IMR-90 (cell line): Measurements from ENCODE around the gene SLC6A11. TPM values are rescaled to one million over a fixed set of nuclear protein-coding genes. Genes with fewer than 3 reads are reported as not detected.
A peak's percentile ranks its signal among the peaks of the same experiment; 100 is the strongest.

Experiments used
- ATAC-seq: fragments of 200-7000 bp; cut with Tn5 transposase; 2 replicates; pipeline ENCODE4 v1.9.1; 2020; ENCODE audit warnings: low read depth, mild to moderate bottlenecking, moderate library complexity
- BruUV-seq: library from RNA; stranded (reverse); fragments of 400-500 nt; replicated peaks from 2 replicates; lab custom pipeline; 2021; lab: Mats Ljungman, UMichigan
- CTCF ChIA-PET: fragments of 300-600 bp; formaldehyde crosslinking; extraction: SDS; loops from one replicate; lab custom pipeline; 2021; ENCODE audit warnings: antibody characterized with exemption; lab: Yijun Ruan, JAX
- POLR2A ChIA-PET: fragments of 300-600 bp; sonication (Branson Sonifier 250); formaldehyde crosslinking; loops from one replicate; lab custom pipeline; 2022; ENCODE audit warnings: antibody characterized with exemption; ENCODE audit not compliant: unreplicated experiment; lab: Charles Lee
- DNase-seq: peaks from one replicate; pipeline ENCODE4 v3.0.0; 2013
- H2AFZ ChIP-seq: replicated peaks from 2 replicates; pipeline ENCODE3; 2013; ENCODE audit warnings: low read length, mild to moderate bottlenecking; ENCODE audit not compliant: poor library complexity
- H2AK5ac ChIP-seq: 2 replicates; pipeline ENCODE4 v1.6.1; 2013; ENCODE audit warnings: low read depth, low read length, inconsistent platforms
- H2AK9ac ChIP-seq: replicated peaks from 2 replicates; pipeline ENCODE3; 2013; ENCODE audit warnings: mild to moderate bottlenecking, low read depth, low read length, moderate library complexity; ENCODE audit not compliant: poor library complexity
- H2BK120ac ChIP-seq: 2 replicates; pipeline ENCODE4 v1.6.1; 2013; ENCODE audit warnings: low read depth, low read length, inconsistent platforms
- H2BK15ac ChIP-seq: 3 replicates; pipeline ENCODE4 v1.6.1; 2013; ENCODE audit warnings: low read depth, low read length, inconsistent platforms
- H2BK20ac ChIP-seq: 2 replicates; pipeline ENCODE4 v1.6.1; 2013; ENCODE audit warnings: low read depth, mild to moderate bottlenecking, inconsistent platforms, low read length, moderate library complexity
- H2BK5ac ChIP-seq: 2 replicates; pipeline ENCODE4 v1.6.1; 2013; ENCODE audit warnings: mild to moderate bottlenecking, low read depth, low read length, inconsistent platforms; ENCODE audit not compliant: poor library complexity, severe bottlenecking
- H3K14ac ChIP-seq: replicated peaks from 2 replicates; pipeline ENCODE4 v1.6.1; 2013; ENCODE audit warnings: low read depth, low read length, inconsistent platforms
- H3K18ac ChIP-seq: 2 replicates; pipeline ENCODE4 v1.6.1; 2013; ENCODE audit warnings: low read depth, low read length, control low read depth
- H3K23ac ChIP-seq: 2 replicates; pipeline ENCODE4 v1.6.1; 2013; ENCODE audit warnings: low read depth, low read length, inconsistent platforms
- H3K27ac ChIP-seq: 2 replicates; pipeline ENCODE4 v1.5.1; 2013; ENCODE audit warnings: mild to moderate bottlenecking, control low read depth, low read length; ENCODE audit not compliant: insufficient read depth
- H3K27me3 ChIP-seq: 2 replicates; pipeline ENCODE4 v1.6.1; 2013; ENCODE audit warnings: low read length; ENCODE audit not compliant: control insufficient read depth, insufficient read depth
- H3K36me3 ChIP-seq: 2 replicates; pipeline ENCODE4 v1.6.1; 2013; ENCODE audit warnings: low read length, mixed read lengths; ENCODE audit not compliant: control insufficient read depth, insufficient read depth
- H3K4ac ChIP-seq: 2 replicates; pipeline ENCODE4 v1.6.1; 2013; ENCODE audit warnings: low read depth, low read length, inconsistent platforms
- H3K4me1 ChIP-seq: 2 replicates; pipeline ENCODE4 v1.6.1; 2013; ENCODE audit warnings: low read length, mixed read lengths; ENCODE audit not compliant: control insufficient read depth, insufficient read depth
- H3K4me2 ChIP-seq: 2 replicates; pipeline ENCODE4 v1.6.1; 2013; ENCODE audit warnings: low read depth, mild to moderate bottlenecking, control low read depth, low read length, moderate library complexity
- H3K4me3 ChIP-seq: 2 replicates; pipeline ENCODE4 v1.5.1; 2013; ENCODE audit warnings: low read depth, mild to moderate bottlenecking, control low read depth, low read length, moderate library complexity; ENCODE audit not compliant: insufficient read depth
- H3K56ac ChIP-seq: 2 replicates; pipeline ENCODE4 v1.6.1; 2013; ENCODE audit warnings: low read length, inconsistent platforms; ENCODE audit not compliant: insufficient read depth; ENCODE audit errors: extremely low read depth
- H3K79me1 ChIP-seq, 2 experiments: 2 replicates each; pipeline ENCODE4 v1.6.1; 2013; ENCODE audit warnings: low read length in 2 of 2, inconsistent platforms in 1 of 2, low read depth in 1 of 2
- H3K9ac ChIP-seq: 2 replicates; pipeline ENCODE4 v1.6.1; 2013; ENCODE audit warnings: low read depth, low read length, control low read depth
- H3K9me1 ChIP-seq: 2 replicates; pipeline ENCODE4 v1.6.1; 2013; ENCODE audit warnings: low read length, inconsistent platforms; ENCODE audit not compliant: insufficient read depth
- H3K9me3 ChIP-seq: 2 replicates; pipeline ENCODE4 v1.6.1; 2013; ENCODE audit warnings: low read length; ENCODE audit not compliant: control insufficient read depth, insufficient read depth
- H4K20me1 ChIP-seq: 2 replicates; pipeline ENCODE4 v1.6.1; 2013; ENCODE audit warnings: low read length, inconsistent platforms; ENCODE audit not compliant: insufficient read depth
- H4K5ac ChIP-seq: 2 replicates; pipeline ENCODE4 v1.6.1; 2013; ENCODE audit warnings: mild to moderate bottlenecking, low read depth, low read length, control low read depth
- H4K8ac ChIP-seq, 2 experiments: 2 replicates each; pipeline ENCODE4 v1.6.1; 2013; ENCODE audit warnings: low read depth in 2 of 2, low read length in 2 of 2, control low read depth in 1 of 2, inconsistent platforms in 1 of 2
- H4K91ac ChIP-seq: 2 replicates; pipeline ENCODE4 v1.6.1; 2013; ENCODE audit warnings: low read depth, low read length, inconsistent platforms; ENCODE audit not compliant: insufficient read depth
- CEBPB ChIP-seq: IDR thresholded peaks from 2 replicates; pipeline ENCODE4 v1.6.1; 2012; ENCODE audit warnings: low read depth, low read length, improper control_type of control experiment
- CHD1 ChIP-seq: IDR thresholded peaks from 2 replicates; pipeline ENCODE4 v1.6.1; 2012; ENCODE audit warnings: low read depth, low read length, improper control_type of control experiment
- FOS ChIP-seq: fragments of 150-350 bp; IDR thresholded peaks from 2 replicates; pipeline ENCODE4 v1.6.1; 2016; ENCODE audit warnings: low read depth, low read length
- MAZ ChIP-seq: IDR thresholded peaks from 2 replicates; pipeline ENCODE4 v1.6.1; 2012; ENCODE audit warnings: low read depth, mild to moderate bottlenecking, low read length, improper control_type of control experiment, moderate library complexity, borderline replicate concordance
- MXI1 ChIP-seq: IDR thresholded peaks from 2 replicates; pipeline ENCODE4 v1.6.1; 2012; ENCODE audit warnings: low read depth, mild to moderate bottlenecking, low read length, moderate library complexity, borderline replicate concordance
- NFE2L2 ChIP-seq: fragments of 150-350 bp; IDR thresholded peaks from 2 replicates; pipeline ENCODE4 v1.6.1; 2016; ENCODE audit warnings: low read depth, mild to moderate bottlenecking, low read length
- POLR2A ChIP-seq: IDR thresholded peaks from 2 replicates; pipeline ENCODE4 v1.6.1; 2012; ENCODE audit warnings: mild to moderate bottlenecking, low read depth, low read length
- RCOR1 ChIP-seq: IDR thresholded peaks from 2 replicates; pipeline ENCODE4 v1.6.1; 2012; ENCODE audit warnings: mild to moderate bottlenecking, low read length, improper control_type of control experiment; ENCODE audit not compliant: insufficient replicate concordance
- SMC3 ChIP-seq: fragments of 150-350 bp; IDR thresholded peaks from 2 replicates; pipeline ENCODE4 v1.6.1; 2016; ENCODE audit warnings: low read depth, mild to moderate bottlenecking, antibody characterized with exemption, low read length, moderate library complexity
- WGBS, 2 experiments: methylation state at CpG; one replicate each; pipeline versions ENCODE4 v1.1.5 to v1.1.7; 2013; ENCODE audit warnings: missing lambda C conversion rate in 2 of 2; ENCODE audit not compliant: insufficient read length in 1 of 2; ENCODE audit errors: extremely low coverage in 2 of 2; 5-methylcytosine and 5-hydroxymethylcytosine counted together
- dilution Hi-C: fragments of 300-500 bp; cut with HindIII; formaldehyde crosslinking; loops from one replicate; pipeline ENCODE4 v1.14.3; 2018; ENCODE audit warnings: low sequenced_read_pairs; ENCODE audit not compliant: unreplicated experiment
- in situ Hi-C: fragments of 300-500 bp; cut with MboI; formaldehyde crosslinking; loops from 3 replicates; pipeline ENCODE4 v1.14.3; 2019; ENCODE audit warnings: low sequenced_read_pairs, inconsistent platforms, mixed read lengths
- intact Hi-C: fragments of 100-400 bp; cut with micrococcal nuclease; formaldehyde crosslinking; loops from 2 replicates; pipeline ENCODE4 v1.10.0; 2022
- polyA plus RNA-seq, 3 experiments: library from polyadenylated mRNA; depleted of rRNA; stranded (reverse); fragments of >200 nt; gene quantifications; 2 replicates each; pipeline ENCODE4 v1.2.3, GENCODE V29; 2012; ENCODE audit warnings: low replicate concordance in 1 of 3
- total RNA-seq: library from RNA; depleted of rRNA; stranded (reverse); fragments of >200 nt; gene quantifications from 2 replicates; pipeline ENCODE4 v1.2.3, GENCODE V29; 2012
- TF ChIP-seq, protein P1 (sequence below): fragments of 150-350 bp; IDR thresholded peaks from 2 replicates; pipeline ENCODE4 v1.6.1; 2016; ENCODE audit warnings: low read depth, mild to moderate bottlenecking, low read length, moderate library complexity, borderline replicate concordance
- TF ChIP-seq, protein P2 (sequence below): fragments of 150-350 bp; IDR thresholded peaks from 2 replicates; pipeline ENCODE4 v1.6.1; 2017; ENCODE audit warnings: mild to moderate bottlenecking, antibody characterized with exemption, low read length, low read depth
- TF ChIP-seq, protein P3 (sequence below): conservative IDR thresholded peaks from 2 replicates; pipeline ENCODE4 v1.5.1; 2012; ENCODE audit warnings: mild to moderate bottlenecking, low read depth, low read length, improper control_type of control experiment

SLC6A11 gene
- total and polyA plus RNA-seq, 2 of the 4 experiments (the other 2 are of a cell fraction) = not detected

DNA sequence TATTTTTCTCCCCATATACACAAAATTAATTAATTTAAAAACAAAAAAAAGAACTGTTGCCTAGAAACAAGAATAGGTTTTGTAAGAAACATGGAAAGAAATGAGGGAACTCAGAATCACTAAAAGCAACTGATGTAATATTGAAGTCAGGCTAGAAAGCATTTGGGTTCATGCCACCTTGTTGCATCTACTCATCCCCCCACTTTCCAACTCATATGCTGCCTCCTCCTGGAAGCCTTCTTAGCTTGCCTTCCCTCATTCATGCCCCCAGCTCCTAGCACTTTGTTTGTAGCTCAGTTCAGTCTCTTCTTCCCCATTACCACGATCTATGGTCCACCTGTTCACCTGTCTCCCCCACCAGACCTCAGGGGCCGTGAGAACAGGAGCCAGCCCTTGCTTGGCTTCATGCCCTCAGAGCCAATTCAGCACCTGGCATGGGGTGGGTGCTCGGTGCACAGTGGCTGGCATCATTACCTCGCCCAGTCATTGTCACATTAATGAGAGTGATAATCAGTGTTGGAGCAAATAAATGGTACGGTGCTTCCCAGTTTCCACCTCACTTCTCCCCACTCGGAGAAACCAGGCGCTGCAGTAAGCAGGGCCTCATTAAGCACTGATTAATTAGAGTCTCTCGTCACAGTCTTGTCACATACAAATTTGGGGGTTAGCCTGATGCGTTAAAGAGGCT is 114.1 kb downstream of the SLC6A11 start:
- Histone ChIP-seq H2BK120ac (no peak overlapping the region), H3K36me3 (no peaks in the 10 kb centered on the region), H3K9me1 (no peaks in the 10 kb centered on the region), H2BK20ac (no peak overlapping the region), H3K27me3 (peaks cover 15% of the 10 kb centered on the region), H3K14ac (no peak overlapping the region), H3K23ac (no peak overlapping the region), H3K4me3 (no peak overlapping the region), H3K79me1 (no peaks in the 10 kb centered on the region), H3K4ac (no peak overlapping the region), H3K27ac (no peak overlapping the region), H3K18ac (no peak overlapping the region), H2AFZ (peak overlapping the region; percentile 21), H2AK9ac (no peak overlapping the region), H4K8ac (no peak overlapping the region), H2BK15ac (no peak overlapping the region), H3K9ac (no peak overlapping the region), H2AK5ac (no peak overlapping the region), H4K5ac (no peak overlapping the region), H4K91ac (no peak overlapping the region), H3K56ac (no peak overlapping the region), H4K20me1 (no peaks in the 10 kb centered on the region), H3K4me2 (no peak overlapping the region), H3K9me3 (no peaks in the 10 kb centered on the region), H3K4me1 (no peaks in the 10 kb centered on the region), H2BK5ac (no peak overlapping the region)
- CTCF ChIA-PET = no interaction called here
- DNase-seq (no peak), ATAC-seq (no peak)
- WGBS, 2 experiments = no CpG with 5 or more reads among the region's 9 CpGs
- TF ChIP-seq, protein P1, sequence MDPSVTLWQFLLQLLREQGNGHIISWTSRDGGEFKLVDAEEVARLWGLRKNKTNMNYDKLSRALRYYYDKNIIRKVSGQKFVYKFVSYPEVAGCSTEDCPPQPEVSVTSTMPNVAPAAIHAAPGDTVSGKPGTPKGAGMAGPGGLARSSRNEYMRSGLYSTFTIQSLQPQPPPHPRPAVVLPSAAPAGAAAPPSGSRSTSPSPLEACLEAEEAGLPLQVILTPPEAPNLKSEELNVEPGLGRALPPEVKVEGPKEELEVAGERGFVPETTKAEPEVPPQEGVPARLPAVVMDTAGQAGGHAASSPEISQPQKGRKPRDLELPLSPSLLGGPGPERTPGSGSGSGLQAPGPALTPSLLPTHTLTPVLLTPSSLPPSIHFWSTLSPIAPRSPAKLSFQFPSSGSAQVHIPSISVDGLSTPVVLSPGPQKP = no peak
- TF ChIP-seq FOS = no peak
- no peak for TF ChIP-seq CHD1
- no peak for TF ChIP-seq MAZ
- TF ChIP-seq, protein P2, sequence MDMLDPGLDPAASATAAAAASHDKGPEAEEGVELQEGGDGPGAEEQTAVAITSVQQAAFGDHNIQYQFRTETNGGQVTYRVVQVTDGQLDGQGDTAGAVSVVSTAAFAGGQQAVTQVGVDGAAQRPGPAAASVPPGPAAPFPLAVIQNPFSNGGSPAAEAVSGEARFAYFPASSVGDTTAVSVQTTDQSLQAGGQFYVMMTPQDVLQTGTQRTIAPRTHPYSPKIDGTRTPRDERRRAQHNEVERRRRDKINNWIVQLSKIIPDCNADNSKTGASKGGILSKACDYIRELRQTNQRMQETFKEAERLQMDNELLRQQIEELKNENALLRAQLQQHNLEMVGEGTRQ = no peak
- TF ChIP-seq MXI1 = no peak
- TF ChIP-seq NFE2L2 = no peak
- no peak for TF ChIP-seq POLR2A
- no peak for TF ChIP-seq RCOR1
- no peak for TF ChIP-seq CEBPB
- TF ChIP-seq SMC3 = no peak
- TF ChIP-seq, protein P3, sequence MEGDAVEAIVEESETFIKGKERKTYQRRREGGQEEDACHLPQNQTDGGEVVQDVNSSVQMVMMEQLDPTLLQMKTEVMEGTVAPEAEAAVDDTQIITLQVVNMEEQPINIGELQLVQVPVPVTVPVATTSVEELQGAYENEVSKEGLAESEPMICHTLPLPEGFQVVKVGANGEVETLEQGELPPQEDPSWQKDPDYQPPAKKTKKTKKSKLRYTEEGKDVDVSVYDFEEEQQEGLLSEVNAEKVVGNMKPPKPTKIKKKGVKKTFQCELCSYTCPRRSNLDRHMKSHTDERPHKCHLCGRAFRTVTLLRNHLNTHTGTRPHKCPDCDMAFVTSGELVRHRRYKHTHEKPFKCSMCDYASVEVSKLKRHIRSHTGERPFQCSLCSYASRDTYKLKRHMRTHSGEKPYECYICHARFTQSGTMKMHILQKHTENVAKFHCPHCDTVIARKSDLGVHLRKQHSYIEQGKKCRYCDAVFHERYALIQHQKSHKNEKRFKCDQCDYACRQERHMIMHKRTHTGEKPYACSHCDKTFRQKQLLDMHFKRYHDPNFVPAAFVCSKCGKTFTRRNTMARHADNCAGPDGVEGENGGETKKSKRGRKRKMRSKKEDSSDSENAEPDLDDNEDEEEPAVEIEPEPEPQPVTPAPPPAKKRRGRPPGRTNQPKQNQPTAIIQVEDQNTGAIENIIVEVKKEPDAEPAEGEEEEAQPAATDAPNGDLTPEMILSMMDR = no peak
- intact Hi-C loops (loop anchor here (10.0 kb wide), 1 partner anchor 145 kb away; no protein-coding TSS in a partner anchor), in situ Hi-C loops (no loop called here), dilution Hi-C loops (no loop called here)
- POLR2A ChIA-PET = interaction anchor here (0.6 kb wide), 1 partner anchor 1411 kb away, joined by 6 read pairs; no protein-coding TSS in a partner anchor
- BruUV-seq = no TSS peak
